ENCODE data around the gene NXNL1. TPM values are rescaled to one million over a fixed set of nuclear protein-coding genes. Genes with fewer than 3 reads are reported as not detected.

NXNL1 gene
- total RNA-seq (2021; fragmentation: NEBNext Ultra II Directional; extraction: Animal tissue kit (Norgen Biotek cat#: 25700)): not detected in 2 replicates
- polyA plus RNA-seq (2011; rRNA removed): not detected in 2 replicates
- not detected for polyA plus RNA-seq (2011; cell fraction: cytosol; rRNA removed)
- not detected for polyA plus RNA-seq (2011; cell fraction: nucleus; rRNA removed)
- polyA plus RNA-seq (2012, experiment 1 of 2): not detected in 4 replicates
- not detected for polyA plus RNA-seq (2012, experiment 2 of 2)
- polyA plus RNA-seq (2013, experiment 1 of 2): not detected
- polyA plus RNA-seq (2013, experiment 2 of 2): not detected
- polyA minus RNA-seq (2011; rRNA and poly(A)+ RNA removed): not detected in 2 replicates
- polyA minus RNA-seq (2011; cell fraction: cytosol; rRNA and poly(A)+ RNA removed): not detected
- polyA minus RNA-seq (2011; cell fraction: nucleus; rRNA and poly(A)+ RNA removed): not detected
- long read RNA-seq, experiment 1: 0 reads
- long read RNA-seq, experiment 2: 0 reads

GRCh38 chr19:17460372-17461230, at the start of gene NXNL1:
NXNL1 (minus strand) TSS chr19:17460926; CDS start chr19:17460869, 57 bp downstream.
- Histone ChIP-seq H2BK20ac (ENCODE audit: low read length) (no peak within 1 kb of the TSS), H2AK5ac (ENCODE audit: low read depth, low read length) (no peak within 1 kb of the TSS), H3K27ac (ENCODE audit: low read depth, low read length) (no peak within 1 kb of the TSS), H2BK12ac (ENCODE audit: low read depth, low read length) (no peak within 1 kb of the TSS), H3K4me2 (ENCODE audit: insufficient read depth in 1 of 2, low read depth in 2 of 2, low read length in 2 of 2) (no peak within 1 kb of the TSS), H3K4ac (replicated peaks; ENCODE audit: insufficient read length, low read depth, low read length) (no peak within 1 kb of the TSS), H3K56ac (replicated peaks; ENCODE audit: insufficient read length, low read depth, low read length) (no peak within 1 kb of the TSS), H4K91ac (replicated peaks; ENCODE audit: insufficient read length, low read length) (no peak within 1 kb of the TSS), H3K23me2 (ENCODE audit: low read depth, low read length) (no peaks in the 10 kb centered on the region), H2BK15ac (ENCODE audit: low read length) (no peak within 1 kb of the TSS), H3K23ac (ENCODE audit: insufficient read length) (no peak within 1 kb of the TSS), H2BK5ac (ENCODE audit: low read depth, low read length) (no peak within 1 kb of the TSS), H3K79me1 (ENCODE audit: low read depth, low read length) (no peaks in the 10 kb centered on the region), H3K14ac (ENCODE audit: insufficient read length) (no peak within 1 kb of the TSS), H3K79me2 (ENCODE audit: control insufficient read depth in 1 of 2, insufficient read depth in 2 of 2, low read length in 2 of 2) (no peaks in the 10 kb centered on the region), H3K9me3 (ENCODE audit: insufficient read depth in 2 of 2, low read depth in 1 of 2, low read length in 1 of 2) (no peaks in the 10 kb centered on the region), H3K36me3 (ENCODE audit: control insufficient read depth in 2 of 4, insufficient read depth in 4 of 4, low read length in 3 of 4) (no peaks in the 10 kb centered on the region), H3K4me3 (ENCODE audit: extremely low read depth in 1 of 4, insufficient read depth in 2 of 4, low read depth in 3 of 4, low read length in 4 of 4) (no peak within 1 kb of the TSS), H4K8ac (ENCODE audit: extremely low read depth, insufficient read depth, low read length) (no peak within 1 kb of the TSS), H2AFZ (ENCODE audit: low read length) (no peak within 1 kb of the TSS), H4K20me1 (replicated peaks in 1 of 2; ENCODE audit: control insufficient read depth in 1 of 2, insufficient read depth in 2 of 2, low read length in 2 of 2) (peaks cover 0 to 2% of the 10 kb centered on the region in 2 experiments), H4K5ac (ENCODE audit: insufficient read length, low read depth, low read length) (no peak within 1 kb of the TSS), H3K18ac (ENCODE audit: extremely low read depth, low read length) (no peak within 1 kb of the TSS; the same call in 1 of the 2 replicates), H3K27me3 (replicated peaks in 1 of 4; ENCODE audit: control insufficient read depth in 3 of 4, extremely low read depth in 1 of 4, insufficient read depth in 3 of 4, low read length in 3 of 4) (peaks cover 4 to 13% (median 10%) of the 10 kb centered on the region in 4 experiments; a peak in 6 of 7 replicates), H3K4me1 (replicated peaks in 1 of 4; ENCODE audit: control insufficient read depth in 3 of 4, insufficient read depth in 4 of 4, low read length in 3 of 4) (peaks cover 0 to 3% (median 0%) of the 10 kb centered on the region in 4 experiments; a peak in 1 of 7 replicates), H2BK120ac (replicated peaks; ENCODE audit: low read depth, low read length) (no peak within 1 kb of the TSS), H3K9ac (replicated peaks in 1 of 4; ENCODE audit: extremely low read depth in 1 of 4, low read depth in 3 of 4, low read length in 3 of 4) (no peak within 1 kb of the TSS)
- WGBS, 2 experiments (ENCODE audit: extremely low coverage in 1 of 2, insufficient coverage in 1 of 2, insufficient read length in 1 of 2, insufficient replicate concordance in 2 of 2, low coverage in 1 of 2, low lambda C conversion rate in 2 of 2, missing lambda C conversion rate in 1 of 2): 87% methylated on average over 26 of the region's 26 CpGs; no CpG with 5 or more reads in 1 of the 2 experiments
- FAIRE-seq: no peak
- no peak for DNase-seq (ENCODE audit: low read depth in 1 of 2, low spot score in 2 of 2)
- ChIA-PET CTCF (ENCODE audit: partially characterized antibody) (interaction anchor here (0.6 to 1.7 kb wide), 10 partner anchors 8 to 96 kb away, joined by 3 to 7 read pairs (median 4); partner anchors contain the start of gene TMEM221), POLR2A (ENCODE audit: partially characterized antibody) (interaction anchor here (0.6 to 1.5 kb wide), 3 partner anchors 13 to 134 kb away, joined by 3 read pairs; partner anchors contain the start of gene PGLS)
- TF ChIP-seq EGR1 (IDR thresholded peaks at IDR 0.05; ENCODE audit: borderline replicate concordance, low read depth, low read length): no peak
- no peak for TF ChIP-seq RFX5 (IDR thresholded peaks at IDR 0.05; ENCODE audit: borderline replicate concordance, low read depth, low read length)
- no peak for TF ChIP-seq ATF2 (IDR thresholded peaks at IDR 0.05; ENCODE audit: low read length)
- TF ChIP-seq SIX5 (IDR thresholded peaks at IDR 0.05; ENCODE audit: low read depth, low read length): no peak
- TF ChIP-seq CTCF (IDR thresholded peaks at IDR 0.05; ENCODE audit: control extremely low read depth in 1 of 3, insufficient read depth in 1 of 3, low read depth in 1 of 3, low read length in 3 of 3): no peak

Data from H1 (cell line).